HG03432 (cell line): ENCODE data around the gene TFF1.

Experiments used
- ATAC-seq: cut with Tn5 transposase; IDR thresholded peaks from one replicate; pipeline ENCODE4 v1.9.1; 2021; ENCODE audit warnings: mild to moderate bottlenecking, moderate library complexity; ENCODE audit not compliant: unreplicated experiment

TFF1 gene

GRCh38 chr21:42365770-42366169, 565 bp downstream of the TFF1 start:
- no peak for ATAC-seq

DNA sequence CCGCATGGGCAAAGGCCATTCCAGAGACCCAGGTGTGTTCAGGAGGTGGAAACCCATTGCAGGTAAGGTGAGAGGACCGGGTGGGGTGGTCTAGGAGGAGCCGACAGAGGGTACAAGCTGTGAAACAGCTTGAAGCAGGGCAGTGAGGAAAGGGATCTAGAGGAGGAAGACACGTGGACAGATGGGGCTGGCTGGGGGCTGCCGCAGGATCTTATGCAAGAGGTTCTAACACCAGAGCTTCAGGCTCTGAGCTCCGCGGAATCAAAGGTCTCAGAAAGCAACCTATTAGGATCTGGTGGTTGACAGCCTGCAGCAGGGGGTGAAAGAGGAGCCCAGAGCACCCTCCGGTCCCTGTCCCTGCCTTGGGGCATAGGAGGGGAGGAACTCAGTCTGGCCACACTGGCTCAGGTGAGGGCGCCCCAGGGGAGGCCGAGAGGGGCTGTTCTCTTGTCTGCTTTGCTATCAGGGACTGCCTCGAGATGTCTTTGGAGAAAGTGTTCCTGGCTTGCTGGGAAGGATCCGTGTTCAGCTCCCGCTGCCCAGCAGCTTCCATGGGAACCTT, 1.9 kb downstream of the TFF1 start:
- ATAC-seq, result no peak

- no peak for ATAC-seq
These were observed 3.0 kb downstream of the TFF1 start for GRCh38 chr21:42363312-42363711.

- ATAC-seq, result no peak
These were observed 3.6 kb downstream of the TFF1 start for GRCh38 chr21:42362700-42363099.

DNA sequence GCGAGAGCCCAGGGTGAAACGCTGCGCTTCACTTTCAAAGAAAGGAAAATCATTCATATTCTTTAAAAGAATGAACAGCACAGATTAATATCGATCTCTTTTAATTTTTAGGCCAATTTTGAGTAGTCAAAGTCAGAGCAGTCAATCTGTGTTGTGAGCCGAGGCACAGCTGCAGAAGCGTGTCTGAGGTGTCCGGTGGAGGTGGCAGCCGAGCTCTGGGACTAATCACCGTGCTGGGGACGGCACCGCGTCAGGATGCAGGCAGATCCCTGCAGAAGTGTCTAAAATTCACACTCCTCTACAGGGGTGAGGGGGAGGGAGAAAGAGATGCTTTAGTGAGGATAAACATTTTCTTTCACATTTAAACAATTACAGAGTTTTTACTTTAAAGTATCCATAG, 4.1 kb downstream of the TFF1 start:
- no peak for ATAC-seq

GRCh38 chr21:42361286-42361685, 5.0 kb downstream of the TFF1 start:
- no peak for ATAC-seq

DNA sequence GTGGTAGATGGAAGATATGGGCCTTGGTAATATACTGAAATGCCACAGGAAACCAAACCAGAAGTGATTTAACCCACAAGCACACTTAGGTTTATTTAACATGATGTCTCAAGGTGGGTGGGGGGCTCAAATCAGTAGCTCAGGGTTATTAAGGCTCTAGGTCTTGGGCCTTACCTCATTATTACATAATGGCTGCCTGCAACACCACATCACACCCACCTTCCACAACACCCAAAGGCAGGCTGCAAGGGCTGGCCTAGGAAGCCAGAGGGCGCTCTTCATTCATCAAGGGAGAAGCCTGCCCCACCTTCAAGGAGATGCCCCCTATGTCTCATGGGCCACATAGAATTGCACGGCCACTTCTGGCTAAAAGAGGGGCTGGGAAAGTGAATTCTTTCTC, 6.0 kb downstream of the TFF1 start:
- ATAC-seq, result no peak

DNA sequence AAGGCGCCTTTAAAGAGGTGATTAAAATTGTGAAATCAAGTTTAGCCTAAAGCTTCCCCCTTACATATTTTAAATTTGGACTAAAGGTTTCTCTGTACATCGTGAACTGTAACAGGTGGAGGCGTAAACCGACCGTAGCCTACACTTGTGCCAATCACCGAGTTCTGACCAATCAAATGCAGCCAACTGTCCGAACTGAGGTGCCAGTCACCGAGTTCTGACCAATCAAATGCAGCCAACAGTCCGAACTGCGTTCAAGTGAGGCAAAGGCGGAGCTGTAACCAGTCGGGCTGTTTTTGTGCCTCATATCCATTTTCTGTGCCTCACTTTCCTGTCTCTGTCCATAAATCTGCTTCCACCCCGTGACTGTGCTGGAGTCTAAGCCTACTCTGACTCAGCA, 7.4 kb downstream of the TFF1 start:
- no peak for ATAC-seq

GRCh38 chr21:42358261-42358660, 8.1 kb downstream of the TFF1 start:
- ATAC-seq, result no peak

GRCh38 chr21:42357307-42357706, 9.0 kb downstream of the TFF1 start:
- ATAC-seq, result no peak

DNA sequence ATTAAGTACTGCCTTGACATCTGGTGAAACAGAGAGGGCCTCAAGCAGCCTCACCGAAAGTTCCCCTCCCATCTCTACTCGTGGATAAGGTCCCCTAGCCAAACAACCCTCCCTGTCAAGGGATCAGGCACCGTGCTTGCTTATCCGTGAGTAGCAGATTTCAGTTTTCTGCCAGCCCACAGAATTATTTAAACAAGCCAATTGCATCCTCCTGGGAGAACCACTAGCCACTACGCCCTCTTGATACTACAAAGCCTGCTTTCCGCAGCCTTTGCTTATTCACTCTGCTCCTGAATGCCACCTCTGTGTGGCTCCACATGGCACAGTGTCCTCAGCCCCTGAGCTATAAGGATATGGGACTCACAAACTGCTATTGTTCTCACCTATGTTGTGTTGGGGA, 9.7 kb downstream of the TFF1 start:
- no peak for ATAC-seq

- no peak for ATAC-seq
These were observed 10.3 kb downstream of the TFF1 start for GRCh38 chr21:42356046-42356445.

GRCh38 chr21:42353623-42354022, 12.7 kb downstream of the TFF1 start:
- no peak for ATAC-seq

DNA sequence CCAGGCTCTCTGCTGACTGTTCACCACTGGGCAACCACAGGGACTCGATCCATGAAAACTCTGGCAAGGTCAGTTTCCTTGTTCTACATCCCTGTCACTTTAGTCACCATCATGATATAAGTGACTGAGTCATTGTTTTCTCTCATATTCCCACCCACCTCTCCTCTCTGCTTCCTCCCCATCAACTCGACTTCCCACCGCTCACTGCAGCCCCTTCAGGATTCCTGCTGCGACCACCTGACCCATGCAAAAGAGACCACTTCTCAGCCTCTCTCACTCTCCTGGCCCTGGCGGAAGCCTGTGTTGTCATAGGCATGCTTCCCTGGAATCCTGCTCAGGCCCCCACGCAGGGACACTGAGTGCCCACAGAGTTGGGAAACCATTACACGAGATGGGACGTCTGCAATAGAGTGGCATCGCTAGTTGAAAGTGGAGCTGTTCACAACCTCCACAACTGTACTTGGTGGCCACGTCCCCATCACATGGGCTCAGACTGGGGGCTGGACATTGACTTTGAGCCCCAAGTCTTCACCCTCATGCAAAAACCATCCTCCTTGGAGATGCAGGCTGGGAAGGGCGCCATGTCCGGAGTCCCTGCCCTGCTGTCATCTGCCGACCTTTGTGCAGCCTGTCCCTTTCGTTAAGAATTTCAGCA, 13.8 kb downstream of the TFF1 start:
- ATAC-seq, result no peak

GRCh38 chr21:42351626-42352440, 14.5 kb downstream of the TFF1 start:
- ATAC-seq, result no peak

DNA sequence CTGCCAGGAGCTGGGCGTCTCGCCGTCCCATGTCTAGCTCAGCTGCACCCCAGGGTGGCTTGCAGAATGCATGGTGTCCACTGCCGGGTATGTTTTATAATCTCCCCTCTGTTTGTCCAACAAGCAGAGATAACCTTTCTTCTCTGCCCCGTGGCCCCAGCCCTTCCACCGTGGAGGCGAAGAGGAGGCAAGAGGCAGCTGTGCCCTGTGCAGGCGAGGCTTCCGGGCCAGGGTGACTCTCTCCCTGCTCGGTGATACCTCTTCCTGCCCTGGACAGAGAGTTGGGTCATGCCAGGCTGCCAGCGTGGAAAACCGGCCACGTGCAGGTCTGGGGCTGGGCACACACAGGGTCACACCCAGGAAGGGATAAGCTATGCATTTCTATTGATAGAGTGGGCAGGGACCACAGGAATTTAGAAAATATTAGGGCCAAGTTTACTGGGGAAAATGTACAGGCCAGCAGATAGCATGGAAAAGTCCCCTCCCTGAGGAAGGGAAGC, 15.4 kb downstream of the TFF1 start, which contains the start of gene TFF2:
Gene TFF2, minus strand, starts transcription at position 68 of the 500 bp plus-strand sequence. Its CDS starts 37 bp downstream, at position 31.
- ATAC-seq, result no peak

- ATAC-seq, result no peak
These were observed 15.9 kb downstream of the TFF1 start for GRCh38 chr21:42350318-42350910.

GRCh38 chr21:42349420-42350317, 16.7 kb downstream of the TFF1 start:
- no peak for ATAC-seq

- ATAC-seq, result no peak
These were observed 17.6 kb downstream of the TFF1 start for GRCh38 chr21:42348762-42349161.

GRCh38 chr21:42347601-42348327, 18.6 kb downstream of the TFF1 start:
- no peak for ATAC-seq
